H9 (cell line): Measurements from ENCODE around the gene MAP3K5. TPM values are rescaled to one million over a fixed set of nuclear protein-coding genes. Genes with fewer than 3 reads are reported as not detected.

ENCODE experiments used
- DNase-seq: peaks from one replicate; pipeline ENCODE4 v3.0.0-alpha.2; 2017
- H2AFZ ChIP-seq: one replicate; pipeline ENCODE4 v1.6.1; 2013; ENCODE audit warnings: mild to moderate bottlenecking, low read length, control low read depth, moderate library complexity
- H2AK5ac ChIP-seq: 2 replicates; pipeline ENCODE4 v1.6.1; 2013; ENCODE audit warnings: low read length, control low read depth, mixed read lengths; ENCODE audit not compliant: insufficient read length
- H2BK120ac ChIP-seq: one replicate; pipeline ENCODE4 v1.6.1; 2013; ENCODE audit warnings: low read depth, mild to moderate bottlenecking, low read length, control low read depth, inconsistent platforms; ENCODE audit not compliant: poor library complexity, severe bottlenecking
- H2BK12ac ChIP-seq: 2 replicates; pipeline ENCODE4 v1.6.1; 2013; ENCODE audit warnings: low read length, control low read depth, mixed read lengths, low read depth; ENCODE audit not compliant: insufficient read length
- H2BK15ac ChIP-seq: 2 replicates; pipeline ENCODE4 v1.6.1; 2013; ENCODE audit warnings: low read depth, low read length, control low read depth
- H2BK20ac ChIP-seq: one replicate; pipeline ENCODE4 v1.6.1; 2013; ENCODE audit warnings: low read depth, mild to moderate bottlenecking, low read length, control low read depth, inconsistent platforms; ENCODE audit not compliant: poor library complexity, severe bottlenecking
- H2BK5ac ChIP-seq: 2 replicates; pipeline ENCODE4 v1.6.1; 2013; ENCODE audit warnings: low read length, control low read depth, mixed read lengths; ENCODE audit not compliant: insufficient read length
- H3K14ac ChIP-seq: 2 replicates; pipeline ENCODE4 v1.6.1; 2013; ENCODE audit warnings: low read length, control low read depth; ENCODE audit not compliant: insufficient read depth
- H3K18ac ChIP-seq: 2 replicates; pipeline ENCODE4 v1.6.1; 2013; ENCODE audit warnings: low read depth, mild to moderate bottlenecking, mixed read lengths, low read length, control low read depth; ENCODE audit not compliant: insufficient read length
- H3K23ac ChIP-seq: 2 replicates; pipeline ENCODE4 v1.6.1; 2013; ENCODE audit warnings: low read length, control low read depth, mixed read lengths, low read depth; ENCODE audit not compliant: insufficient read length
- H3K23me2 ChIP-seq: 2 replicates; pipeline ENCODE4 v1.6.1; 2013; ENCODE audit warnings: low read depth, mild to moderate bottlenecking, mixed read lengths, low read length, control low read depth; ENCODE audit not compliant: insufficient read length, poor library complexity, severe bottlenecking
- H3K27ac ChIP-seq: 2 replicates; pipeline ENCODE4 v1.5.1; 2013; ENCODE audit warnings: low read length, control low read depth, mixed read lengths, low read depth; ENCODE audit not compliant: insufficient read length
- H3K27me3 ChIP-seq: 2 replicates; pipeline ENCODE4 v1.6.1; 2013; ENCODE audit warnings: low read length, control low read depth, inconsistent platforms; ENCODE audit not compliant: insufficient read depth
- H3K4ac ChIP-seq: 2 replicates; pipeline ENCODE4 v1.6.1; 2013; ENCODE audit warnings: low read depth, mild to moderate bottlenecking, control low read depth, inconsistent platforms, low read length, moderate library complexity
- H3K4me1 ChIP-seq: 2 replicates; pipeline ENCODE4 v1.6.1; 2013; ENCODE audit warnings: low read length, control low read depth, inconsistent platforms; ENCODE audit not compliant: insufficient read depth
- H3K4me2 ChIP-seq: 2 replicates; pipeline ENCODE4 v1.6.1; 2013; ENCODE audit warnings: low read length, control low read depth, mixed read lengths; ENCODE audit not compliant: insufficient read length, insufficient read depth
- H3K56ac ChIP-seq: 2 replicates; pipeline ENCODE4 v1.6.1; 2013; ENCODE audit warnings: low read depth, mild to moderate bottlenecking, mixed read lengths, low read length, control low read depth; ENCODE audit not compliant: insufficient read length
- H3K79me1 ChIP-seq: 2 replicates; pipeline ENCODE4 v1.6.1; 2013; ENCODE audit warnings: low read depth, mild to moderate bottlenecking, moderate library complexity, low read length, control low read depth, inconsistent platforms; ENCODE audit not compliant: insufficient read depth, poor library complexity, severe bottlenecking
- H3K79me2 ChIP-seq: 2 replicates; pipeline ENCODE4 v1.6.1; 2013; ENCODE audit warnings: low read length, control low read depth, inconsistent platforms; ENCODE audit not compliant: insufficient read depth
- H3K9ac ChIP-seq: 2 replicates; pipeline ENCODE4 v1.6.1; 2013; ENCODE audit warnings: low read length, control low read depth, mixed read lengths; ENCODE audit not compliant: insufficient read length; ENCODE audit errors: extremely low read depth
- H3K9me3 ChIP-seq: one replicate; pipeline ENCODE4 v1.6.1; 2013; ENCODE audit warnings: low read depth, low read length, inconsistent platforms; ENCODE audit not compliant: control insufficient read depth
- H3T11ph ChIP-seq: one replicate; pipeline ENCODE4 v1.6.1; 2013; ENCODE audit warnings: mild to moderate bottlenecking, low read length, control low read depth, inconsistent platforms
- H4K20me1 ChIP-seq: one replicate; pipeline ENCODE4 v1.6.1; 2013; ENCODE audit not compliant: control insufficient read depth, insufficient read length, insufficient read depth
- H4K5ac ChIP-seq: 2 replicates; pipeline ENCODE4 v1.6.1; 2013; ENCODE audit warnings: low read depth, mild to moderate bottlenecking, mixed read lengths, low read length, control low read depth; ENCODE audit not compliant: insufficient read length
- H4K8ac ChIP-seq: replicated peaks from 2 replicates; pipeline ENCODE4 v1.6.1; 2013; ENCODE audit warnings: low read length, control low read depth, mixed read lengths, low read depth; ENCODE audit not compliant: insufficient read length
- H4K91ac ChIP-seq: 2 replicates; pipeline ENCODE4 v1.6.1; 2013; ENCODE audit warnings: low read depth, mild to moderate bottlenecking, moderate library complexity, mixed read lengths, low read length, control low read depth; ENCODE audit not compliant: insufficient read length
- H3K27ac Mint-ChIP-seq, 3 experiments: 2 replicates in 2 of 3; 3 replicates in 1 of 3; pipeline ENCODE4 v1.8.0; 2020 to 2021; ENCODE audit warnings: mixed read lengths in 3 of 3, mild to moderate bottlenecking in 1 of 3, moderate library complexity in 1 of 3
- H3K27me3 Mint-ChIP-seq: 2 replicates; pipeline ENCODE4 v1.8.0; 2021; ENCODE audit warnings: low read depth, mild to moderate bottlenecking, moderate library complexity, mixed read lengths
- H3K36me3 Mint-ChIP-seq, 3 experiments: 2 replicates in 2 of 3; 3 replicates in 1 of 3; pipeline ENCODE4 v1.8.0; 2020 to 2021; ENCODE audit warnings: low read depth in 3 of 3, mixed read lengths in 3 of 3; ENCODE audit not compliant: insufficient read depth in 1 of 3
- H3K4me1 Mint-ChIP-seq, 2 experiments: 2 replicates each; pipeline ENCODE4 v1.8.0; 2020; ENCODE audit warnings: mixed read lengths in 2 of 2
- H3K4me3 Mint-ChIP-seq, 2 experiments: 2 replicates in 1 of 2; 3 replicates in 1 of 2; pipeline ENCODE4 v1.8.0; 2020 to 2021; ENCODE audit warnings: mild to moderate bottlenecking in 2 of 2, mixed read lengths in 2 of 2, moderate library complexity in 1 of 2
- H3K9me3 Mint-ChIP-seq, 2 experiments: 2 replicates in 1 of 2; 3 replicates in 1 of 2; pipeline ENCODE4 v1.8.0; 2020; ENCODE audit warnings: mild to moderate bottlenecking in 2 of 2, mixed read lengths in 2 of 2, moderate library complexity in 1 of 2
- CTCF ChIP-seq: fragments of 200-600 bp; sonication (generic); conservative IDR thresholded peaks from 3 replicates; pipeline ENCODE4 v1.8.0; 2021; ENCODE audit warnings: antibody characterized with exemption, mild to moderate bottlenecking
- WGBS: extraction: QIAGEN DNeasy Blood & Tissue Kit; methylation state at CpG from one replicate; pipeline ENCODE4 v1.1.7; 2013; ENCODE audit warnings: missing lambda C conversion rate, low lambda C conversion rate, mixed read lengths; ENCODE audit not compliant: insufficient read length; ENCODE audit errors: extremely low coverage; 5-methylcytosine and 5-hydroxymethylcytosine counted together
- total RNA-seq: library from RNA; stranded (reverse); gene quantifications from 2 replicates; pipeline ENCODE4 v1.2.1, GENCODE V29; 2021

Gene MAP3K5
- total RNA-seq, 1 experiment from 2014 or later: 1.6 TPM

GRCh38 chr6:136737374-136737844 is 54.9 kb downstream of the MAP3K5 start:
- no CpG with 5 or more reads among the region's 5 CpGs for WGBS
- no peak for TF ChIP-seq CTCF
- H3K27me3 Mint-ChIP-seq: no peaks in the 10 kb centered on the region

More at GRCh38 chr6:136737374-136737844, 54.9 kb downstream of the MAP3K5 start:
- H3T11ph ChIP-seq: no peak overlapping the region
- H3K4ac ChIP-seq: no peak overlapping the region
- no peak overlapping the region for H3K4me3 Mint-ChIP-seq
- no peaks in the 10 kb centered on the region for H3K36me3 Mint-ChIP-seq
- no peak overlapping the region for H2AFZ ChIP-seq
- no peaks in the 10 kb centered on the region for H3K79me2 ChIP-seq
- H3K23me2 ChIP-seq: no peaks in the 10 kb centered on the region
- no peak overlapping the region for H4K91ac ChIP-seq
- no peaks in the 10 kb centered on the region for H3K9me3 ChIP-seq
- no peak overlapping the region for H3K9ac ChIP-seq
- H3K9me3 Mint-ChIP-seq: no peaks in the 10 kb centered on the region
- no peak for DNase-seq
- H3K14ac ChIP-seq: no peak overlapping the region
- H2BK15ac ChIP-seq: no peak overlapping the region
- H3K27me3 ChIP-seq: no peaks in the 10 kb centered on the region
- no peaks in the 10 kb centered on the region for H4K20me1 ChIP-seq
- no peak overlapping the region for H4K5ac ChIP-seq
- H3K4me1 ChIP-seq: no peaks in the 10 kb centered on the region
- H3K23ac ChIP-seq: no peak overlapping the region
- H4K8ac ChIP-seq: no peak overlapping the region
- peaks cover 5 to 10% of the 10 kb centered on the region in 2 experiments for H3K4me1 Mint-ChIP-seq
- H3K56ac ChIP-seq: no peak overlapping the region
- H3K27ac Mint-ChIP-seq: no peak overlapping the region; a peak in 1 of 7 replicates
- no peak overlapping the region for H2BK120ac ChIP-seq
- no peak overlapping the region for H2AK5ac ChIP-seq
- H3K18ac ChIP-seq: no peak overlapping the region
- no peak overlapping the region for H2BK12ac ChIP-seq
- no peak overlapping the region for H2BK5ac ChIP-seq
- H3K79me1 ChIP-seq: no peaks in the 10 kb centered on the region
- no peak overlapping the region for H3K27ac ChIP-seq
- no peak overlapping the region for H2BK20ac ChIP-seq
- no peak overlapping the region for H3K4me2 ChIP-seq
